Measurements from ENCODE around the gene SAFB2. TPM values are rescaled to one million over a fixed set of nuclear protein-coding genes. Genes with fewer than 3 reads are reported as not detected.

SAFB2 gene
- total RNA-seq, 6 donors from 2014 or later: 41.8 to 273 (median 94.5) TPM

DNA sequence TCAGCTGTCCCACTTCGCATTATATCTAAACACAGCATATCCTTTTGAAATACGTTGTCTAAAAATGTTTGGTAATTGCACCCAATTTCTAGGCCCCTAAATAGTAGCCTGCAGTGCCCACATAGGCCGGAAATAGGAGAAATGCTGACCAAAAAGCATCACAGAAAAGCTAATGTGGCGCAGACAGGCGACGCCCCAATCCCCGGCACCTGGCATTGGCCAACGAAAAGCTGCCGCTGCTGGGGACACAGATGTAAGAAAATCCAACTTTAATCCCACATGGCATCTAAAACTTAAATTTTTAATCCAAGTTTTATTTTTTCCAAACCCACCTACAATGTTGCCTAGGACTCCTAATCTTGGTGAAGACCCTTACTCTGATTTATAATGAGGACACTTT, 4.0 kb downstream of the SAFB2 start:
- TF ChIP-seq POLR2A (IDR thresholded peaks at IDR 0.05): no peak
- TF ChIP-seq EP300 (IDR thresholded peaks at IDR 0.05): no peak
- TF ChIP-seq POLR2AphosphoS5 (IDR thresholded peaks at IDR 0.05): no peak
- TF ChIP-seq, protein P1, sequence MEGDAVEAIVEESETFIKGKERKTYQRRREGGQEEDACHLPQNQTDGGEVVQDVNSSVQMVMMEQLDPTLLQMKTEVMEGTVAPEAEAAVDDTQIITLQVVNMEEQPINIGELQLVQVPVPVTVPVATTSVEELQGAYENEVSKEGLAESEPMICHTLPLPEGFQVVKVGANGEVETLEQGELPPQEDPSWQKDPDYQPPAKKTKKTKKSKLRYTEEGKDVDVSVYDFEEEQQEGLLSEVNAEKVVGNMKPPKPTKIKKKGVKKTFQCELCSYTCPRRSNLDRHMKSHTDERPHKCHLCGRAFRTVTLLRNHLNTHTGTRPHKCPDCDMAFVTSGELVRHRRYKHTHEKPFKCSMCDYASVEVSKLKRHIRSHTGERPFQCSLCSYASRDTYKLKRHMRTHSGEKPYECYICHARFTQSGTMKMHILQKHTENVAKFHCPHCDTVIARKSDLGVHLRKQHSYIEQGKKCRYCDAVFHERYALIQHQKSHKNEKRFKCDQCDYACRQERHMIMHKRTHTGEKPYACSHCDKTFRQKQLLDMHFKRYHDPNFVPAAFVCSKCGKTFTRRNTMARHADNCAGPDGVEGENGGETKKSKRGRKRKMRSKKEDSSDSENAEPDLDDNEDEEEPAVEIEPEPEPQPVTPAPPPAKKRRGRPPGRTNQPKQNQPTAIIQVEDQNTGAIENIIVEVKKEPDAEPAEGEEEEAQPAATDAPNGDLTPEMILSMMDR (IDR thresholded peaks at IDR 0.05): no peak
- WGBS, 2 donors: 91 to 92% methylated on average over 9 of the region's 9 CpGs
- Histone ChIP-seq H3K4me3 (no peak overlapping the region), H3K9me3 (no peaks in the 10 kb centered on the region), H3K36me3 (peaks cover 32 to 71% (median 50%) of the 10 kb centered on the region in 4 donors), H3K27me3 (no peaks in the 10 kb centered on the region), H3K27ac (no peak overlapping the region), H3K4me1 (peaks cover 28 to 36% (median 33%) of the 10 kb centered on the region in 4 donors)
- DNase-seq: no peak
- no peak for ATAC-seq (ENCODE audit: low FRiP score in 2 of 2)

DNA sequence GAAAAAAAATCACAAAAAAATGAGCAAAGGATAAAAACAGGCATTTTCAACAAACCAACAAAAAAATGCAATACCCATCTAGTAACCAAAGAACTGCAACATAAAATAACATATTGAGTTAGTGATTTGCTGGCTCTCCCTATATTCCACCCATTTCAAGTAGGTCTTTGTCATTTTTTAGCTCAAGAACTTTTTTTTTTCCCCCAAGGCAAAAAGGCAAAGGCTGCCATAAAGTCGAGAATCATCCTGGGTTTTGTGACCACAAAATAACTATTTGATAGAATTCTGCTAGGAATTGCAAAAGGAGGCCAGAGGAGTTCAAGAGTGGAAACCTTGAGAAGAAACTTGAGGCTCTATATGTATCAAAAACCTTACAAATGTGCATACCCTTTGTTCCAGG, 5.5 kb downstream of the SAFB2 start:
- Histone ChIP-seq H3K27me3 (no peaks in the 10 kb centered on the region), H3K27ac (no peak overlapping the region), H3K36me3 (peaks cover 46 to 86% (median 65%) of the 10 kb centered on the region in 4 donors), H3K4me1 (peaks cover 28 to 36% (median 33%) of the 10 kb centered on the region in 4 donors), H3K4me3 (no peak overlapping the region), H3K9me3 (no peaks in the 10 kb centered on the region)
- TF ChIP-seq EP300 (IDR thresholded peaks at IDR 0.05) (no peak), POLR2AphosphoS5 (IDR thresholded peaks at IDR 0.05) (no peak), POLR2A (IDR thresholded peaks at IDR 0.05) (no peak)
- TF ChIP-seq, protein P1 (IDR thresholded peaks at IDR 0.05): no peak
- DNase-seq (no peak), ATAC-seq (ENCODE audit: low FRiP score in 2 of 2) (no peak)
- 81 to 86% methylated on average over 1 of the region's 1 CpG for WGBS, 2 donors

DNA sequence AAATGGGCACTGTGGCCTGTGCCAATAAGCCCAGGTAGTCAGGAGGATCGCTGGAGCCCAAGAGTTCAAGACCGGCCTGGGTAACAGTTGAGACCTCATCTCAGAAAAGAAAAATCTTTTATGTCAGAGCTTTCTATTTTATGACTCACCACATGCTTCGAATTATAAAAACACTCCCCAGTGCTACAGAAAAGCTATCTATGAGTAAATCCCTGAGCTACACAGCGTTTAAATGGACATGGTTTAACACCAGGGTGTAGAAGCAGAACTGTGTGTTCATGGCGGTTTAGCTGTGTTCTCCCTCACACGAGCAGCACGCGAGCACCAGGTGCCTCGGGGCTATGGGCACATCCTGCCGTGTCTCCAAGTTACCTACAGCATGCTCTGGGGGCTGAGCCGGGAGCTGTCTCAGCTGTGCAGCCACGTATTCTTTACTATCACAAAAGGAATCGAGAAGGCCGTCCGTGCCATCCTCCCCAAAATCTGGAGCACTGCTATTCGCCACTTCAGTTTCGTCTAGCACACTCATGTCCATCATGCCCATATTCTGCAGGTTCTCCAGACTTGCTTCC, 6.7 kb downstream of the SAFB2 start:
- Histone ChIP-seq H3K27me3 (no peaks in the 10 kb centered on the region), H3K36me3 (peaks cover 51 to 87% (median 69%) of the 10 kb centered on the region in 4 donors), H3K9me3 (no peaks in the 10 kb centered on the region), H3K27ac (no peak overlapping the region), H3K4me3 (no peak overlapping the region), H3K4me1 (peaks cover 20 to 27% (median 24%) of the 10 kb centered on the region in 4 donors)
- ATAC-seq (ENCODE audit: low FRiP score in 2 of 2): no peak
- no peak for DNase-seq
- no peak for TF ChIP-seq POLR2A (IDR thresholded peaks at IDR 0.05)
- no peak for TF ChIP-seq EP300 (IDR thresholded peaks at IDR 0.05)
- no peak for TF ChIP-seq POLR2AphosphoS5 (IDR thresholded peaks at IDR 0.05)
- TF ChIP-seq, protein P1 (IDR thresholded peaks at IDR 0.05): no peak
- 92 to 96% methylated on average over 17 of the region's 17 CpGs for WGBS, 2 donors

DNA sequence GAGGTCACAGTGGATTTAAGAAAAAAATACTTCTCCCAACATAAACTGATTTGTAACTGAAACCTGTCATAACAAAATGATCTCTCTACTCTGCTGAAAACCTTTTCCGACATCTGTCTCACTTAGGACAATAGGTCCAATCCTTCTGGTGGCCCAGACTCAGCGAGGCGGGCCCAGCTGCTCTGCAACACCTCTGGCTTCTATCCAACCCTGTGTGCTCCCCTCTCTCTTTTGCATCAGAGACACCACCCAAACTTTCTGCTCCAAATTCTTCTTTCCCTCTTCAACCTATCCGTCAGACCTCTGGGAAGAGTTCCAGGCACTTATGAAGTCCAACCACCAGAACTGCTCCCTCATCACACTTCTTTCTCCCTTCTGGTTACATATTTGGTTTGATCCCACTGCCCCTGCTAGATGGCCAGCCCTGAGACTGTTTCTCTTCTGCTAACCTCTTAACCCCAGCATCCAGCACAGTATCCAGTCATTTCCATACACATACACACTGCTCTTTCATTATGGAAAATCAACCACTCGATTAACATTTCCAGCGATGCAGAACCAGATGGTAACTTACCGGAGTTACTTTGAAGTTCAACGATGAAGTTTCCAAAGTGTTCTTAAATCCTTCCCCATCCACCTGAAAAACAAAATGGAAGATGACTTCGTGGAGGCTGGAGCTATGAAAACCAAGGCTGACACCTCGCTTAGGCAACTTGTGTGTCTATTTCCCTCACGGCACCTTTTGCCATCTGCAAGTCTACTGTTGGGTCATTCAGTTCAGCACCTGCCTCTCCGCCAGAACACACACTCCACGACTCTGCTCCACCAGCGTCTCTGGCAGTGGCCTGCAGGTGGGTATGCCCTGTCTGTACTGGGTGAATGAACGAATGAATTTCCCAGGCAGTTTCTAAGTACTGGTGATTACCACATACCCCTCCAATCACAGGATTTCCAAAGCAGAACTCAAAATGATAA, 9.4 kb downstream of the SAFB2 start:
- Histone ChIP-seq H3K4me3 (no peak overlapping the region), H3K36me3 (peaks cover 65 to 92% (median 84%) of the 10 kb centered on the region in 4 donors), H3K27ac (no peak overlapping the region), H3K27me3 (no peaks in the 10 kb centered on the region), H3K9me3 (no peaks in the 10 kb centered on the region), H3K4me1 (peaks cover 0 to 2% (median under 1%) of the 10 kb centered on the region in 4 donors)
- DNase-seq (no peak), ATAC-seq (ENCODE audit: low FRiP score in 2 of 2) (no peak)
- TF ChIP-seq, protein P1 (IDR thresholded peaks at IDR 0.05): no peak
- TF ChIP-seq EP300 (IDR thresholded peaks at IDR 0.05) (no peak), POLR2A (IDR thresholded peaks at IDR 0.05) (no peak), POLR2AphosphoS5 (IDR thresholded peaks at IDR 0.05) (no peak)
- WGBS, 2 donors: 90 to 92% methylated on average over 15 of the region's 15 CpGs
